Endothelial cell of umbilical vein (primary cell): ENCODE measurements around the gene SYNE1.

Experiments
- CTCF ChIP-seq, 2 donors: IDR thresholded peaks; 1 replicate in 1 of 2; 2 replicates in 1 of 2; pipeline ENCODE4 v1.5.1; 2011; ENCODE audit warnings: low read length in 2 of 2, mild to moderate bottlenecking in 2 of 2, moderate library complexity in 2 of 2, control low read depth in 1 of 2, inconsistent platforms in 1 of 2, low read depth in 1 of 2; ENCODE audit not compliant: insufficient read depth in 1 of 2; ENCODE audit errors: extremely low read depth in 1 of 2
- EZH2 ChIP-seq: IDR thresholded peaks from 2 replicates; pipeline ENCODE4 v1.6.1; 2012; ENCODE audit warnings: borderline replicate concordance, low read depth, mild to moderate bottlenecking, moderate library complexity, low read length, inconsistent platforms; ENCODE audit not compliant: severe bottlenecking
- GATA2 ChIP-seq: IDR thresholded peaks from 2 replicates; pipeline ENCODE4 v1.7.0; 2011; ENCODE audit warnings: low read depth, mild to moderate bottlenecking, moderate library complexity, mixed read lengths, low read length; ENCODE audit not compliant: insufficient read length, insufficient read depth
- JUN ChIP-seq: IDR thresholded peaks from 2 replicates; pipeline ENCODE4 v1.6.1; 2011; ENCODE audit warnings: borderline replicate concordance, low read depth; ENCODE audit not compliant: insufficient read length, insufficient read depth
- POLR2A ChIP-seq: IDR thresholded peaks from 2 replicates; pipeline ENCODE4 v1.6.1; 2012; ENCODE audit warnings: low read depth, mild to moderate bottlenecking, control low read depth, low read length
- POLR2AphosphoS5 ChIP-seq: IDR thresholded peaks from 2 replicates; pipeline ENCODE4 v1.6.1; 2012; ENCODE audit warnings: low read depth, mild to moderate bottlenecking, control low read depth, low read length, moderate library complexity; ENCODE audit not compliant: insufficient read depth
- TF ChIP-seq, protein P1 (sequence below): IDR thresholded peaks from 2 replicates; pipeline ENCODE4 v1.6.1; 2011; ENCODE audit not compliant: insufficient read depth, insufficient read length

GRCh38 chr6:152085451-152085921, 551.7 kb downstream of the SYNE1 start:
- no peak for TF ChIP-seq CTCF (IDR thresholded peaks at IDR 0.05; ENCODE audit: extremely low read depth in 1 of 2, insufficient read depth in 1 of 2, low read depth in 1 of 2, low read length in 2 of 2)
- TF ChIP-seq EZH2 = no peak
- TF ChIP-seq POLR2A = no peak
- TF ChIP-seq POLR2AphosphoS5 = peak; percentile 44
- TF ChIP-seq GATA2 = peak; percentile 93
- peak; percentile 27 for TF ChIP-seq JUN
- TF ChIP-seq, protein P1, sequence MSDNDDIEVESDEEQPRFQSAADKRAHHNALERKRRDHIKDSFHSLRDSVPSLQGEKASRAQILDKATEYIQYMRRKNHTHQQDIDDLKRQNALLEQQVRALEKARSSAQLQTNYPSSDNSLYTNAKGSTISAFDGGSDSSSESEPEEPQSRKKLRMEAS = no peak
